ENCODE data around the gene C17orf78. TPM values are rescaled to one million over a fixed set of nuclear protein-coding genes. Genes with fewer than 3 reads are reported as not detected.
"Not testable (repeated sequence)": the region's sequence is repeated elsewhere in the genome, so short reads cannot be mapped to it uniquely, and the experiment has no call there.

The C17orf78 gene
- total RNA-seq, 1 donor from 2014 or later = not detected

DNA sequence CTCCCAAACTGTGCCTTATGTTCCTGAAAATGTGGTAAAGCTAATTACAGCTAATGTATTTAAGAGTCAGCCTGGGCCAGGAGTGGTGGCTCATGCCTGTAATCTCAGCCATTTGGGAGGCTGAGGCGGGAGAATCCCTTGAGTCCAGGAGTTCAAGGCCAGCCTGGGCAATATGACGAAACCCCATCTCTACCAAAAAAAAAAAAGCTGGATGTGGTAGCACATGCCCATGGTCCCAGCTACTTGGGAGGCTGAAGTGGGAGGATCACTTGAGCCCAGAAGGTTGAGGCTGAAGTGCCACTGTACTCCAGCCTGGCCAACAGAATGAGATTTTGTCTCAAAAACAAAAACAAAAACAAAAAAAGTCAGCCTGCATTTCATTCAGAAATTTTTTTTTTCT is 33.2 kb upstream of the C17orf78 start:
- TF ChIP-seq, protein P1, sequence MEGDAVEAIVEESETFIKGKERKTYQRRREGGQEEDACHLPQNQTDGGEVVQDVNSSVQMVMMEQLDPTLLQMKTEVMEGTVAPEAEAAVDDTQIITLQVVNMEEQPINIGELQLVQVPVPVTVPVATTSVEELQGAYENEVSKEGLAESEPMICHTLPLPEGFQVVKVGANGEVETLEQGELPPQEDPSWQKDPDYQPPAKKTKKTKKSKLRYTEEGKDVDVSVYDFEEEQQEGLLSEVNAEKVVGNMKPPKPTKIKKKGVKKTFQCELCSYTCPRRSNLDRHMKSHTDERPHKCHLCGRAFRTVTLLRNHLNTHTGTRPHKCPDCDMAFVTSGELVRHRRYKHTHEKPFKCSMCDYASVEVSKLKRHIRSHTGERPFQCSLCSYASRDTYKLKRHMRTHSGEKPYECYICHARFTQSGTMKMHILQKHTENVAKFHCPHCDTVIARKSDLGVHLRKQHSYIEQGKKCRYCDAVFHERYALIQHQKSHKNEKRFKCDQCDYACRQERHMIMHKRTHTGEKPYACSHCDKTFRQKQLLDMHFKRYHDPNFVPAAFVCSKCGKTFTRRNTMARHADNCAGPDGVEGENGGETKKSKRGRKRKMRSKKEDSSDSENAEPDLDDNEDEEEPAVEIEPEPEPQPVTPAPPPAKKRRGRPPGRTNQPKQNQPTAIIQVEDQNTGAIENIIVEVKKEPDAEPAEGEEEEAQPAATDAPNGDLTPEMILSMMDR (IDR thresholded peaks at IDR 0.05) = no peak
- Mint-ChIP-seq H3K27ac (ENCODE audit: unreplicated experiment) (no peak overlapping the region), H3K27me3 (ENCODE audit: low read depth) (no peaks in the 10 kb centered on the region), H3K4me3 (ENCODE audit: unreplicated experiment) (no peak overlapping the region), H3K4me1 (ENCODE audit: low read depth) (peaks cover 9% of the 10 kb centered on the region), H3K9me3 (ENCODE audit: low read depth) (peaks cover 3% of the 10 kb centered on the region), H3K36me3 (ENCODE audit: low read depth) (peaks cover 6% of the 10 kb centered on the region)
- DNase-seq (ENCODE audit: low spot score) = no peak

DNA sequence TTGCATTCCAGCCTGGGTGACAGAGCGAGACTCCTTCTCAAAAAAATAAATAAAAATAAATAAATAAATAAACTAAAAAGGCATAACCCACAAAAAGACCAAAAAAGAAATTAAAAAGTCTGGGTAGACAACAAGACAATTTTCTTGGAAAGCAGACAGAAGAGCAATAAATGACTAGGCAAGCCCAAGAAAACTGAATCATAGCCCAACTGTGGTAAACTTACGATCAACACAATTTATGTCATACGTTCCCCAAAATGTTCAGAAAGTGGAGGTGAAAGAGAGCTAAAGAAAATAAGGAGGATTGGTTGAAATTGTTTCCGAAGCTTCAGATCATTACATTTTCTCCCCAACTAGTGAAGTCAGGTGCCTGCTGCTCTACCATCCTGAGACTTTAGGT is 31.3 kb upstream of the C17orf78 start:
- Mint-ChIP-seq H3K4me3 (ENCODE audit: unreplicated experiment) (no peak overlapping the region), H3K27ac (ENCODE audit: unreplicated experiment) (no peak overlapping the region), H3K9me3 (ENCODE audit: low read depth) (peaks cover 3% of the 10 kb centered on the region), H3K36me3 (ENCODE audit: low read depth) (peaks cover 6% of the 10 kb centered on the region), H3K27me3 (ENCODE audit: low read depth) (no peaks in the 10 kb centered on the region), H3K4me1 (ENCODE audit: low read depth) (peaks cover 1% of the 10 kb centered on the region)
- TF ChIP-seq, protein P1 (IDR thresholded peaks at IDR 0.05) = no peak
- no peak for DNase-seq (ENCODE audit: low spot score)

DNA sequence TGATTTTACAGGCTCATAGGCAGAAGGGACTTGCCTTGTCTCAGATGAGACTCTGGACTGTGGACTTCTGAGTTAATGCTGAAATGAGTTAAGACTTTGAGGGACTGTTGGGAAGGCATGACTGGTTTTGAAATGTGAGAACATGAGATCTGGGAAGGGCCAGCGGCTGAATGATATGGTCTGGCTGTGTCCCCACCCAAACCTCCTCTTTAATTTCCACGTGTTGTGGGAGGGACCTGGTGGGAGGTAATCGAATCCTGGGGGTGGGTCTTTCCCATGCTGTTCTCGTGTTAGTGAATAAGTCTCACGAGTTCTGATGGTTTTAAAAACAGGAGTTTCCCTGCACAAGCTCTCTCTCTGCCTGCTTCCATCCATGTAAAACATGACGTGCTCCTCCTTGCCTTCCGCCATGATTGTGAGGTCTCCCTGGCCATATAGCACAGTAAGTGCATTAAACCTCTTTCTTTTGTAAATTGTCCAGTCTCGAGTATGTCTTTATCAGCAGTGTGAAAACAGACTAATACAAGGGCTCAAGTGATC is 28.9 kb upstream of the C17orf78 start:
- not testable (repeated sequence) for H3K27me3 Mint-ChIP-seq (ENCODE audit: low read depth); H3K27ac Mint-ChIP-seq (ENCODE audit: unreplicated experiment); DNase-seq (ENCODE audit: low spot score); H3K36me3 Mint-ChIP-seq (ENCODE audit: low read depth); H3K4me3 Mint-ChIP-seq (ENCODE audit: unreplicated experiment); H3K9me3 Mint-ChIP-seq (ENCODE audit: low read depth); H3K4me1 Mint-ChIP-seq (ENCODE audit: low read depth)

DNA sequence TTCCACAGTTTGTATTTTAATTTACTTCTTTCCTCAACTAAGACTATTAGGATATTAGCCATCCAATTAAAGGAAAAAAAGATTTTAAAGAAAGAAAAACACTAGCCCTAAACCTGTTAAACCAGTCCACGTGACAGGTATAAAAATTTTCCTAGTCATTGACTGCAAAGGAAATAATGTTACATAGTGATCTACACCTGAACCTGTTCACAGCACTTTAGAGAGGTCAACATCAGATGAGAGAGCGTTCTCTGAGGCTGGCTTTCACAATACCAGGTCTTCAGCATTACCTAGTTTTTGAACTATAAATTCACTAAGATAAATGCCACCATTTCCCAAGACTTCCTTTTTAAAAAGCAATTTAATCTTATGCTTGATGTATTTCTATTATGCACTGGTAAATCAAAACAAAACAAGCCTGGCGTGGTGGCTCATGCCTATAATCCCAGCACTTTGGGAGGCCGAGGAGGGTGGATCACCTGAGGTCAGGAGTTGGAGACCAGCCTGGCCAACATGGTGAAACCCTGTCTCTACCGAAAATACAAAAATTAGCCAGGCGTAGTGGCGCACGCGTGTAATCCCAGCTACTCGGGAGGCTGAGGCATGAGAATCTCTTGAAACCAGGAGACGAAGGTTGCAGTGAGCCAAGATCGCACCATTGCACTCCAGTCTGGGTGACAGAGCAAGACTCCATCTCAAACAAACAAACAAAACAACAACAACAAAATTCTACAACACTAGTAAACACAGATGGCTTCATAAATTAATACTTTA is 18.8 kb upstream of the C17orf78 start:
- Mint-ChIP-seq H3K27ac (ENCODE audit: unreplicated experiment) (peak overlapping the region; percentile 52), H3K4me1 (ENCODE audit: low read depth) (peaks cover 31% of the 10 kb centered on the region)
- H3K36me3 Mint-ChIP-seq (ENCODE audit: low read depth); H3K27me3 Mint-ChIP-seq (ENCODE audit: low read depth); H3K4me3 Mint-ChIP-seq (ENCODE audit: unreplicated experiment); DNase-seq (ENCODE audit: low spot score); H3K9me3 Mint-ChIP-seq (ENCODE audit: low read depth): not testable (repeated sequence)

DNA sequence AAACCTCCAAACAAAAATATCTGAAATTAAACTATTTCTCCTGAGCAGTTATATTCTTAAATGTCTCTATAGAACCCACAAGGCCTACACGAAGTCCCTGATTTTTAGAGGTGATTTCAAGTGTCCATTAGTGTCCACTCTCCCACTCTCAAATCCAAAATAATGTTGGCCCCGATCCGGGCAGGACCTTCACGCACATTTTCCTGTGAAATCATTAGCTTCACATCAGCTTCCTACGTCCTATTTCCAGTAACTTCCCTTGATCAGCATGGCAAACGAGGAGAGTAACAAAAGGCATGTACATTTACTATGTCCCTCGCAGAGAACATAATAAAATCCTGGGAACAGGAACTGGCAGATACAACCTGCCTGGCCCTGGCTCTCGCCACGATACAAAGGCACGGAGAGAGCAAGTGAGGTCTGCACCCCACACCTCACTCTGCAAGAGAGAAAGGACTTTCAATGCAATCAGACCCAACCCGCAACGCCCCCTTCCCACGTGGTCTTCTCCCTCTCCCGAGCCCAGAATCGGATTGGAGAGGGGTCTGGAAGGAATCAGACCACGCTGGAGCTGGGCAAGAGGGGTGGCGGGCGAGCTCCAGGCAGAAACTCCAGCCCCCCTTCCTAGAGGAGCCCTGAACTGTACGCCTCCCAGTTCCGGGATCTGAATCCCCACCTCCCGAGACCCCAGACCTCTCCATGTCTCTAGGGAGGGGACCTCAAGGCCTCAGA is 17.5 kb upstream of the C17orf78 start:
- Mint-ChIP-seq H3K4me3 (ENCODE audit: unreplicated experiment) (peak overlapping the region; percentile 84), H3K27ac (ENCODE audit: unreplicated experiment) (peak overlapping the region; percentile 52), H3K9me3 (ENCODE audit: low read depth) (no peaks in the 10 kb centered on the region), H3K4me1 (ENCODE audit: low read depth) (peaks cover 31% of the 10 kb centered on the region), H3K27me3 (ENCODE audit: low read depth) (no peaks in the 10 kb centered on the region), H3K36me3 (ENCODE audit: low read depth) (peaks cover 2% of the 10 kb centered on the region)
- TF ChIP-seq, protein P1 (IDR thresholded peaks at IDR 0.05) = no peak
- no peak for DNase-seq (ENCODE audit: low spot score)

Measured in chondrocyte (in vitro differentiated cells).